Measurements from ENCODE around the gene RBPJL. TPM values are rescaled to one million over a fixed set of nuclear protein-coding genes. Genes with fewer than 3 reads are reported as not detected.

The RBPJL gene
- total and polyA plus RNA-seq, 2 of the 13 experiments (the other 11 are each of a cell fraction or from before 2014, with no cell fraction given) = not detected

- TF ChIP-seq ZNF558 (CRISPR knock-in tag; IDR thresholded peaks at IDR 0.05; ENCODE audit: borderline replicate concordance) = 0 out of 2 replicates have a peak, but pooled peaks have one; percentile 58
- no peak for TF ChIP-seq ZNF513 (CRISPR knock-in tag; conservative IDR thresholded peaks at IDR 0.05)
- TF ChIP-seq NFYB (CRISPR knock-in tag; IDR thresholded peaks at IDR 0.05) = no peak
- no peak for TF ChIP-seq HNRNPK (IDR thresholded peaks at IDR 0.05; ENCODE audit: low read depth, low read length, poor library complexity, severe bottlenecking)
- peak; percentile 6; the same call in 1 of the 2 replicates for TF ChIP-seq ZNF253 (CRISPR knock-in tag; IDR thresholded peaks at IDR 0.05; ENCODE audit: borderline replicate concordance)
- no peak for TF ChIP-seq ATM (IDR thresholded peaks at IDR 0.05; ENCODE audit: borderline replicate concordance)
- no peak for TF ChIP-seq FOXJ3 (CRISPR knock-in tag; IDR thresholded peaks at IDR 0.05; ENCODE audit: borderline replicate concordance)
- no peak for TF ChIP-seq ZNF83 (CRISPR knock-in tag; IDR thresholded peaks at IDR 0.05; ENCODE audit: borderline replicate concordance)
- TF ChIP-seq ZNF615 (CRISPR knock-in tag; IDR thresholded peaks at IDR 0.05; ENCODE audit: borderline replicate concordance) = no peak
- TF ChIP-seq ZNF280D (CRISPR knock-in tag; IDR thresholded peaks at IDR 0.05) = no peak
- TF ChIP-seq ZNF704 (CRISPR knock-in tag; IDR thresholded peaks at IDR 0.05; ENCODE audit: borderline replicate concordance) = no peak; the same call in 1 of the 2 replicates
- TF ChIP-seq SKI (IDR thresholded peaks at IDR 0.05; ENCODE audit: partially characterized antibody) = no peak
- peak; percentile 38 for TF ChIP-seq ZNF883 (CRISPR knock-in tag; IDR thresholded peaks at IDR 0.05; ENCODE audit: not compliant biosample characterization)
- TF ChIP-seq DR1 (CRISPR knock-in tag; IDR thresholded peaks at IDR 0.05) = no peak
- TF ChIP-seq HNF1B (CRISPR knock-in tag; IDR thresholded peaks at IDR 0.05) = no peak
- TF ChIP-seq ZNF3 (CRISPR knock-in tag; IDR thresholded peaks at IDR 0.05) = no peak
- no peak for TF ChIP-seq ZBTB39 (CRISPR knock-in tag; IDR thresholded peaks at IDR 0.05)
- TF ChIP-seq ZNF468 (CRISPR knock-in tag; IDR thresholded peaks at IDR 0.05) = no peak
- TF ChIP-seq NCOA2 (CRISPR knock-in tag; IDR thresholded peaks at IDR 0.05) = no peak
Observed at GRCh38 chr20:45363611-45364492, 57.2 kb downstream of the RBPJL start (continued).

Data from HepG2 (cell line).